AG04449 (cell line): ENCODE measurements around the gene ANGEL2.

Source experiments
- CTCF ChIA-PET: fragments of 350-600 bp; formaldehyde crosslinking; extraction: SDS; loops from one replicate; lab custom pipeline; 2021; ENCODE audit warnings: antibody characterized with exemption; lab: Yijun Ruan, JAX
- POLR2A ChIA-PET: fragments of 400-600, 350-600 bp; formaldehyde crosslinking; extraction: SDS; loops from one replicate; lab custom pipeline; 2020; ENCODE audit warnings: antibody characterized with exemption, inconsistent platforms; lab: Yijun Ruan, JAX
- DNase-seq: peaks from one replicate; pipeline ENCODE4 v3.0.0-alpha.2; 2010; ENCODE audit warnings: low read depth, low spot score
- H3K4me3 ChIP-seq: 2 replicates; pipeline ENCODE4 v1.5.1; 2011; ENCODE audit warnings: low read depth, mild to moderate bottlenecking, control low read depth, low read length
- CTCF ChIP-seq: IDR thresholded peaks from one replicate; pipeline ENCODE4 v1.5.1; 2011; ENCODE audit warnings: mild to moderate bottlenecking, moderate library complexity, low read length, control low read depth, inconsistent platforms; ENCODE audit not compliant: insufficient read depth; ENCODE audit errors: missing control alignments

Gene ANGEL2

GRCh38 chr1:212983482-212983881 is 32.2 kb downstream of the ANGEL2 start:
- CTCF ChIA-PET, result interaction anchor here (4.5 kb wide), 1 partner anchor 12 kb away, joined by 44 read pairs; no protein-coding TSS in a partner anchor
- DNase-seq, result no peak
- POLR2A ChIA-PET, result no interaction called here
- no peak for TF ChIP-seq CTCF
- no peak overlapping the region for H3K4me3 ChIP-seq

DNA sequence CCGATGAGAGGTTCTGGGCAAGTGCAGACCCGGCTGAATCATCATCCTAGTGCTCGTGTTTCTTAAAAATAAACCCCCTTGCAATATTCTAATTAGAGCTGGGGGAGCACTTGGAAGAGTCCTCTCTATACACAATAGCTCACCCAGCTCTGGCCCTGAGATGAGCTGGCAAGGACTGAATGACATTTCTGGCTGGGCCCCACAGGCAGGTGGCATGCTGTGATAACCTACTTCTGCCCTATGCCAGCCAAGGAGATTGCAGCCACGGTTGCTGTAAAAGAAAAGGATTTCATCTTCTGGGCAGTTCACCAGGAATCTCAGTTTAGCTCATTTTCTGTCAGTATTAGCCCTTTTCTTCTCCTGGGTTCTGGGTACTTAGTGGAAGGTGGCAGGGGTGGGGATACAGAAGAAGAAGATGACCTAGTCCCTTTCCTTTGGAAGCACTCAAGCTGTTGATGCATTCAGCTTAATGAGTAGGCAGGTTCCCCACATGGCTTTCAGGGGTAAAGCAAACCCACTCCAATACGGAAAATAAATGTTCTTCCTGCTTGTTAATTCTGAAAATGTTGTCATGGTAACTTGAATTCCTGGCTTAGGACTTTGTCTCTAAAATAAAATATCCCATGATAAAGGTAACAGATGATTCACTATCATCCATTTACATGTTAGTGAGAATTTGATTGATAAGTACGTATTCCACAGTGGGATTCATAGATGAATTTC is 33.1 kb downstream of the ANGEL2 start:
- TF ChIP-seq CTCF, result no peak
- H3K4me3 ChIP-seq, result no peak overlapping the region
- CTCF ChIA-PET, result interaction anchor here (1.3 to 1.5 kb wide), 2 partner anchors 10 to 15 kb away, joined by 3 to 5 read pairs; no protein-coding TSS in a partner anchor
- no peak for DNase-seq
- POLR2A ChIA-PET, result no interaction called here

GRCh38 chr1:212981571-212982328 is 33.9 kb downstream of the ANGEL2 start:
- no peak overlapping the region for H3K4me3 ChIP-seq
- CTCF ChIA-PET, result interaction anchor here (0.5 to 1.9 kb wide), 4 partner anchors 11 to 25 kb away, joined by 3 to 7 read pairs (median 4); no protein-coding TSS in a partner anchor
- POLR2A ChIA-PET, result no interaction called here
- TF ChIP-seq CTCF, result no peak
- DNase-seq, result no peak

DNA sequence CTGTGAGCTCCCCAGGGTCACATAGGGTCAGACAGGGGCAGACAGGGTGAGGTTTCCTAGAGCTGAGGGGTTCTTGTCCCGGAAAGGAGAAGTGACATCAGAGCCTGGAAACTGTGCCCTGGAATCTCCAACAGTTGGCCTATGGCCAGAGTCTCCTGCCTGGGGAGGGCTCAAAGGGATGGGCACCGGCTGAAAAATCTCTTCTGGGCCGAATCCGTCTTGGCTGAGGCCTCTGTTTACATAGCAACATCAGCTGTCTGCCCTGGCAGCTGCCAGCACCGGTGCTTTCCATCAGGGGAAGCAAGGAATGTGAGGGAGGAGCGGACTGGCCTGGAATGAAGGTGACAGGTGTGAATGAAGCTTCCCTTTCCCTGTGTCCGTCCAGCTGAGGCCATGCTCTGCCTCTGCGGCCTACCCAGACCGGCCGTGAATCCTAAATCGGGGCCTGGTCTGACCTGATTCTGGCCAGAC is 34.6 kb downstream of the ANGEL2 start:
- DNase-seq, result no peak
- no peak overlapping the region for H3K4me3 ChIP-seq
- no peak for TF ChIP-seq CTCF
- CTCF ChIA-PET, result interaction anchor here (1.5 to 1.9 kb wide), 2 partner anchors 13 to 14 kb away, joined by 5 to 7 read pairs; no protein-coding TSS in a partner anchor
- POLR2A ChIA-PET, result no interaction called here

DNA sequence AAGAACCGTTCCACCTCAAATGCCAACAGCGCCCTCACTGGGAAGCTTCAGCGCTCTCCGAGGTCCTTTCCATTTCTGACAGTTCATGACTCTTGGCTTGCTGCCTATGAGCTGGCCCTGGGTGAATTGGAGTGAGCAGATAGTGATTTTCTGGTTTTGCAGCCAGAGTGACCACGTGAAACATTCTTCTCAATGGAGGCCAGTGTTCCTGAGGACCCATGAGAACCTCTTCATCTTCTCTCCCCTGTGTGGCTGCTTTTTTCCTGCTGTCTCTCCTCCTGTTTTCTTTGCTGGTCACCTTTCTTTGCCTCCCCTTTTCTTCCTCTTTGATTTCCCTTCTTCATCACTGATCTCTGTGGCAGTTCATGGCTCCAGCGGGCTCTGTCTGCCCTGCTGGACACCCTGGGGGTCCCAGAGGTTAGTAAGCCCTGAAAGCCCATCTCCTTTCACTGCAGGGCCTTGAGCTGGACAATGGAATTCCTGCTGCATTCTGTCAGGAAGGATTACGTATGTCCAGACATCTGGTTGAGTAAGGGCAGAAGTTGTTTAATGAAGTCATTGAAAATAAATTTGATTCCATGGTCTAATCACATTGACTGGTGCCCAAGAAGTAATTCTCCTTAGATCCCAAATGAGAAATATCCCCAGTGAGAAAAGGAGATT is 35.4 kb downstream of the ANGEL2 start:
- ChIA-PET CTCF (interaction anchor here (1.9 to 2.1 kb wide), 2 partner anchors 13 to 15 kb away, joined by 7 to 11 read pairs; no protein-coding TSS in a partner anchor), POLR2A (no interaction called here)
- H3K4me3 ChIP-seq, result no peak overlapping the region
- TF ChIP-seq CTCF, result no peak
- no peak for DNase-seq
